Astrocyte (in vitro differentiated cells and primary cell): ENCODE measurements around the gene EYA2.

Source experiments
- EZH2 ChIP-seq: IDR thresholded peaks from 2 replicates; pipeline ENCODE4 v1.6.1; 2012; ENCODE audit warnings: mild to moderate bottlenecking, low read length, inconsistent platforms; ENCODE audit not compliant: insufficient read depth
- TF ChIP-seq, protein P1 (sequence below): IDR thresholded peaks from 2 replicates; pipeline ENCODE4 v1.5.1; 2011; ENCODE audit warnings: low read depth, mild to moderate bottlenecking, inconsistent platforms, low read length, moderate library complexity; ENCODE audit not compliant: insufficient read depth

DNA sequence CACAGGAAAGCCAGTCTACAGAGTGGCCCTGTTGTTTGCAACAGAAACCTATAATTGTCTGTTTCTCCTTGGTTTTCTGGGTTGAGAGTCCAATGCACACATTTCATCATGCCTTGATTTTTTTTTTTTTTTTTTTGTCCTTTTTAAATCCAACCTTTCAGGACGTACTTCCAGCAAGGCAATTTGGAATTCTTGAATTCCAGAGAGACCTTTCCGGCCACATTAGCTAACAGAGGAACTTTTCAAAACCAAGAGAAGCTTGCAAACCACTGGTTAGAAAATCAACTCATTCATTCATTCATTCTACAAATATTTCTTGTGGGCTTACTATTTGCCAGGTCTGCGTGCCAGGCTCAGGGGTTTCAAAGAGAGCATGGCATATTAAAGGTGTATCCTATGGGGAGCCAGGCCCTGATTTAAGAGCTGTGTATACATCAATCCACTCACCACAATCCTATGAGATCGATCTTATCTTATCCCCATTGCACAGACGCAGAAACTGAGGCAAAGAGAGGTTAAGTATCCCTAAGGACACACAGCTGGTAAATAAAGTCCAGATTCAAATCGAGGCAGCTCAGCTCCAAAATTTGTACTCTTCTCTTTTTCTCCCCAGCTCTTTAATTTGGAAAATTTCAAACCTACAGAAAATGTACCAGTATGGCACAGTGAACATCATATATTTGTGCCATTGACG is 43.0 kb downstream of the EYA2 start:
- TF ChIP-seq, protein P1, sequence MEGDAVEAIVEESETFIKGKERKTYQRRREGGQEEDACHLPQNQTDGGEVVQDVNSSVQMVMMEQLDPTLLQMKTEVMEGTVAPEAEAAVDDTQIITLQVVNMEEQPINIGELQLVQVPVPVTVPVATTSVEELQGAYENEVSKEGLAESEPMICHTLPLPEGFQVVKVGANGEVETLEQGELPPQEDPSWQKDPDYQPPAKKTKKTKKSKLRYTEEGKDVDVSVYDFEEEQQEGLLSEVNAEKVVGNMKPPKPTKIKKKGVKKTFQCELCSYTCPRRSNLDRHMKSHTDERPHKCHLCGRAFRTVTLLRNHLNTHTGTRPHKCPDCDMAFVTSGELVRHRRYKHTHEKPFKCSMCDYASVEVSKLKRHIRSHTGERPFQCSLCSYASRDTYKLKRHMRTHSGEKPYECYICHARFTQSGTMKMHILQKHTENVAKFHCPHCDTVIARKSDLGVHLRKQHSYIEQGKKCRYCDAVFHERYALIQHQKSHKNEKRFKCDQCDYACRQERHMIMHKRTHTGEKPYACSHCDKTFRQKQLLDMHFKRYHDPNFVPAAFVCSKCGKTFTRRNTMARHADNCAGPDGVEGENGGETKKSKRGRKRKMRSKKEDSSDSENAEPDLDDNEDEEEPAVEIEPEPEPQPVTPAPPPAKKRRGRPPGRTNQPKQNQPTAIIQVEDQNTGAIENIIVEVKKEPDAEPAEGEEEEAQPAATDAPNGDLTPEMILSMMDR: no peak
- no peak for TF ChIP-seq EZH2
